OCI-LY7 (cell line): ENCODE results near the gene DNAH11. TPM values are rescaled to one million over a fixed set of nuclear protein-coding genes. Genes with fewer than 3 reads are reported as not detected.

ENCODE experiments used
- BruUV-seq: library from RNA; stranded (reverse); fragments of 400-500 nt; replicated peaks from 2 replicates; lab custom pipeline; 2021; lab: Mats Ljungman, UMichigan
- CTCF ChIA-PET: fragments of 300-600 bp; sonication (Branson Sonifier 250); formaldehyde crosslinking; loops from one replicate; lab custom pipeline; 2022; ENCODE audit warnings: antibody characterized with exemption; ENCODE audit not compliant: unreplicated experiment; lab: Charles Lee
- POLR2A ChIA-PET: fragments of 300-600 bp; sonication (Branson Sonifier 250); formaldehyde crosslinking; loops from one replicate; lab custom pipeline; 2022; ENCODE audit warnings: antibody characterized with exemption; lab: Charles Lee
- DNase-seq: peaks from one replicate; pipeline ENCODE4 v3.0.0-alpha.2; 2015; ENCODE audit warnings: low spot score
- H2AFZ ChIP-seq: fragments of 200-600 bp; sonication (generic), shearing (Covaris generic); 2 replicates; pipeline ENCODE4 v1.6.1; 2014; ENCODE audit warnings: mild to moderate bottlenecking, antibody characterized with exemption, low read length, moderate library complexity
- H3K27ac ChIP-seq: fragments of 200-600 bp; sonication (generic); 2 replicates; pipeline ENCODE4 v1.5.1; 2014; ENCODE audit warnings: mixed run types, low read depth, mild to moderate bottlenecking, moderate library complexity, low read length, inconsistent platforms; ENCODE audit not compliant: poor library complexity, severe bottlenecking
- H3K36me3 ChIP-seq: fragments of 200-600 bp; sonication (generic); 2 replicates; pipeline ENCODE4 v1.6.1; 2014; ENCODE audit warnings: mild to moderate bottlenecking, antibody characterized with exemption, low read length, moderate library complexity, mixed read lengths; ENCODE audit not compliant: insufficient read depth
- H3K4me1 ChIP-seq: fragments of 200-600 bp; sonication (generic); 2 replicates; pipeline ENCODE4 v1.5.1; 2014; ENCODE audit warnings: mild to moderate bottlenecking, low read length; ENCODE audit not compliant: insufficient read depth, poor library complexity, severe bottlenecking
- H3K4me2 ChIP-seq: fragments of 200-600 bp; sonication (generic); 2 replicates; pipeline ENCODE4 v1.6.1; 2014; ENCODE audit warnings: mild to moderate bottlenecking, low read length
- H3K4me3 ChIP-seq: fragments of 200-600 bp; sonication (generic); 2 replicates; pipeline ENCODE4 v1.5.1; 2014; ENCODE audit warnings: mild to moderate bottlenecking, low read depth, low read length; ENCODE audit not compliant: poor library complexity, severe bottlenecking
- H3K79me2 ChIP-seq: fragments of 200-600 bp; sonication (generic); 2 replicates; pipeline ENCODE4 v1.6.1; 2016; ENCODE audit warnings: low read depth, mild to moderate bottlenecking, low read length, moderate library complexity, mixed read lengths; ENCODE audit not compliant: insufficient read depth
- H3K9me2 ChIP-seq: fragments of 200-600 bp; sonication (generic); 2 replicates; pipeline ENCODE4 v1.6.1; 2016; ENCODE audit warnings: mild to moderate bottlenecking, low read length, mixed read lengths; ENCODE audit not compliant: insufficient read depth
- H3K9me3 ChIP-seq: fragments of 200-600 bp; sonication (generic); 2 replicates; pipeline ENCODE4 v1.6.1; 2014; ENCODE audit warnings: mild to moderate bottlenecking, mixed run types, low read length, mixed read lengths
- H4K20me1 ChIP-seq: fragments of 200-600 bp; sonication (generic); 2 replicates; pipeline ENCODE4 v1.6.1; 2014; ENCODE audit warnings: mild to moderate bottlenecking, antibody characterized with exemption, low read length, moderate library complexity, mixed read lengths; ENCODE audit not compliant: insufficient read depth
- CTCF ChIP-seq: fragments of 200-600 bp; sonication (generic); conservative IDR thresholded peaks from 2 replicates; pipeline ENCODE4 v1.5.1; 2014; ENCODE audit warnings: mild to moderate bottlenecking, antibody characterized with exemption, low read length, moderate library complexity, mixed read lengths
- EZH2phosphoT487 ChIP-seq: fragments of 200-600 bp; sonication (generic); IDR thresholded peaks from 2 replicates; pipeline ENCODE4 v1.6.1; 2018; ENCODE audit warnings: low read depth, borderline replicate concordance, mild to moderate bottlenecking, mixed run types, antibody characterized with exemption, low read length, moderate library complexity, mixed read lengths
- intact Hi-C: fragments of 100-400 bp; cut with micrococcal nuclease; formaldehyde crosslinking; loops from one replicate; pipeline ENCODE4 v1.10.0; 2022; ENCODE audit not compliant: unreplicated experiment
- total RNA-seq, 2 experiments: library from RNA; depleted of rRNA in 1 of 2; stranded (reverse); fragments of >200 nt in 1 of 2; shearing (Covaris generic) in 1 of 2; gene quantifications; 2 replicates each; pipeline ENCODE4 v1.2.3, GENCODE V29; 2014 to 2022

DNAH11 gene
- total RNA-seq, 2 experiments from 2014 or later = not detected

GRCh38 chr7:21743493-21743892 is 200.7 kb downstream of the DNAH11 start:
- H4K20me1 ChIP-seq = no peaks in the 10 kb centered on the region
- H3K4me2 ChIP-seq = no peak overlapping the region
- H3K4me3 ChIP-seq = no peak overlapping the region
- no peak overlapping the region for H3K27ac ChIP-seq
- H3K9me2 ChIP-seq = no peaks in the 10 kb centered on the region
- H2AFZ ChIP-seq = no peak overlapping the region
- H3K9me3 ChIP-seq = no peaks in the 10 kb centered on the region
- no peak for DNase-seq
- TF ChIP-seq EZH2phosphoT487 (no peak), CTCF (no peak)
- BruUV-seq = no TSS peak
- no peaks in the 10 kb centered on the region for H3K79me2 ChIP-seq
- intact Hi-C loops = no loop called here
- ChIA-PET CTCF (no interaction called here), POLR2A (interaction anchor here (0.8 kb wide), 1 partner anchor 11 kb away, joined by 3 read pairs; no protein-coding TSS in a partner anchor)
- no peaks in the 10 kb centered on the region for H3K36me3 ChIP-seq
- H3K4me1 ChIP-seq = no peaks in the 10 kb centered on the region

GRCh38 chr7:21746949-21747348 is 204.1 kb downstream of the DNAH11 start:
- intact Hi-C loops = no loop called here
- Histone ChIP-seq H3K4me1 (no peaks in the 10 kb centered on the region), H3K4me2 (no peak overlapping the region), H3K27ac (no peak overlapping the region), H3K36me3 (no peaks in the 10 kb centered on the region), H3K9me3 (no peaks in the 10 kb centered on the region), H3K79me2 (no peaks in the 10 kb centered on the region), H4K20me1 (no peaks in the 10 kb centered on the region), H2AFZ (no peak overlapping the region), H3K4me3 (no peak overlapping the region), H3K9me2 (no peaks in the 10 kb centered on the region)
- no TSS peak for BruUV-seq
- TF ChIP-seq EZH2phosphoT487 = no peak
- no peak for TF ChIP-seq CTCF
- ChIA-PET CTCF (no interaction called here), POLR2A (interaction anchor here (1.4 kb wide), 1 partner anchor 9 kb away, joined by 3 read pairs; no protein-coding TSS in a partner anchor)
- DNase-seq = no peak

- BruUV-seq = no TSS peak
- intact Hi-C loops = no loop called here
- TF ChIP-seq CTCF = no peak
- TF ChIP-seq EZH2phosphoT487 = no peak
- Histone ChIP-seq H3K9me3 (no peaks in the 10 kb centered on the region), H3K79me2 (no peaks in the 10 kb centered on the region), H2AFZ (no peak overlapping the region), H3K4me1 (no peaks in the 10 kb centered on the region), H3K9me2 (no peaks in the 10 kb centered on the region), H3K4me2 (no peak overlapping the region), H4K20me1 (no peaks in the 10 kb centered on the region), H3K36me3 (no peaks in the 10 kb centered on the region), H3K27ac (no peak overlapping the region), H3K4me3 (no peak overlapping the region)
- POLR2A ChIA-PET = interaction anchor here (1.4 kb wide), 1 partner anchor 10 kb away, joined by 3 read pairs; no protein-coding TSS in a partner anchor
- no peak for DNase-seq
- CTCF ChIA-PET = no interaction called here
Observed at GRCh38 chr7:21747806-21748205, 205.0 kb downstream of the DNAH11 start.
